ENCODE results near the gene TCEAL8.
"Not testable (repeated sequence)": the region's sequence is repeated elsewhere in the genome, so short reads cannot be mapped to it uniquely, and the experiment has no call there.

The TCEAL8 gene, protein sequence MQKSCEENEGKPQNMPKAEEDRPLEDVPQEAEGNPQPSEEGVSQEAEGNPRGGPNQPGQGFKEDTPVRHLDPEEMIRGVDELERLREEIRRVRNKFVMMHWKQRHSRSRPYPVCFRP

DNA sequence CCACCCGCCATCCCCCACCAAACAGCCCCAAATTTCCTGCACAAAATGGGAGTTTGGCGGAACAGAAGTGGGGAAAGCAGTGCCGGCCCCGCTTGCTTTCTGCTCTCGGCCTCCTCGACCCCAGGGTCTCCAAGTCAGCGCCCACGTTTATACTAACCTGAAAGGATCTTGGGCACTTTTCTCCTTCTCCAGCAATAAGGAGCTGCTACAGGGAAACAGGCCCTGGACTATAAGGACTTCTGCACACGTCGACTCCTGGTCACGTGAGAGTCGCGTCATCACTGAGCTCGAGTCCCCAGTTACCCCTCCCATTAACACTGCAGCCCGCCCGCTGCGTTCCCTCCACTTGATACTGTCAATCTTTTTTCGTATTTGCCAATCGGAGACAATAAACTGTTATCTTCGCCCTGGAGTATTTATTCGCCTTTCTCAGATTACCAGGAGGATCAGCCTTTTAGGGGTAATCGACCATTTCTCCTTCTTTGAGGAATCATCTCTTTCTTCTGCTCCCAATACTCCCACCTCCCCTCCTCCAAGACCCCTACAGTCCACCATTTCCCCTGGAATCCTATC is at the start of gene TCEAL8:
TCEAL8 (minus strand) TSS at position 235 of the 573 bp plus-strand sequence. CDS start 1,176 bp downstream, outside the sequence.
- DNase-seq (ENCODE audit: low spot score) = peak; percentile 67

DNA sequence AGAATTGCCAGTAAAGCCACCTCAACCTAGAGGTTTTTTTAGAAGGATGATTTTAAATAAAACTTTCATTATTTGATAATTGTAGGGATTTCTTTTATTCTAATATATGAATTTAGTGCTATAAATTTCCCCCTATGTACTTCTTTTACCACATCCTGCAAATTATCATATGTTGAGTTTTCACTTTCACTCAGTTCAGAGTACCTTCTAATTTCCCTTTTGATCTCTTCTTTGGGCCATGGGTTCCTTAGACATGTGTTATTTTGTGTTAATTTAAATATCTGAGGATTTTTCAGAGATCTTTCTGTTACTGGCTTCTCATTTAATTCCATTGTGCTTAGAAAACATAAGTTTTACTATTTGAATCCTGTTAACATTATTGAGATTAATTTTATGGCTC is 49.8 kb upstream of the TCEAL8 start:
- no peak for DNase-seq (ENCODE audit: low spot score)

DNA sequence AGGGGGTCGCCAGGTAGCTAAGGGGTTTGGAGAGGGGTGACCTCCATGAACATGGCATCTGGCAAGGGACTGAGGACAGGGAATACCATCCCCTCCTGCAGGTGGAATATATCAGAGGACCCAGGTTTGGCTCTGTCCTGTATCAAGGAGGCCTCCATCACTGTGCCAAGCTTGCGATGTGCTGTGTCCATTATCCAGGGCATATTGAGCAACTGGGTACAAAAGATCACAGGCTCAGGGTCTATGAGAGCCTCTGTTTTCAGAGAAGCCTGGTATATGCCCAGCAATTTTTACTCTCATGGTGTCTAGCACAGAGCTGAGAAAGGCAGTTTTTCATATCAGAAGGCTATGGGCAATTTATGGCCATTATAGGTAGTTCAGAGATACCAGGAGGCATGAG is 38.2 kb upstream of the TCEAL8 start:
- DNase-seq (ENCODE audit: low spot score) = no peak

DNA sequence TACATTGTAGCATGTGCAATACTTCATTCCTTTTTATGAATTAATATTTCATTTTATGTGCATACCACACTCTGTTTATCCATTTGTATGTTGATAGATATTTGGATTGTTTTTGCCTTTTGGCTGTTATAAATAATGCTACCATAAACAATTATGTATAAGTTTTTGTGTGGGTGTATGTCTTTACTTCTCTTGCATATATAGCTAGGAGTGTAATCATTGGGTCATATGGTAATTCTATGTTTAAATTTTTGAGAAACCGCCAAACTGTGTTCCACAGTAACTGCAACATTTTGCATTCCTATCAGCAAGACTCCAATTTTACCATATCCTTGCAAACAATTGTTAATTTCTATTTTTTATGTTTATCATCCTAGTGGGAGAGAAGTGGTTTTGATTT is 24.7 kb upstream of the TCEAL8 start:
- no peak for DNase-seq (ENCODE audit: low spot score)

DNA sequence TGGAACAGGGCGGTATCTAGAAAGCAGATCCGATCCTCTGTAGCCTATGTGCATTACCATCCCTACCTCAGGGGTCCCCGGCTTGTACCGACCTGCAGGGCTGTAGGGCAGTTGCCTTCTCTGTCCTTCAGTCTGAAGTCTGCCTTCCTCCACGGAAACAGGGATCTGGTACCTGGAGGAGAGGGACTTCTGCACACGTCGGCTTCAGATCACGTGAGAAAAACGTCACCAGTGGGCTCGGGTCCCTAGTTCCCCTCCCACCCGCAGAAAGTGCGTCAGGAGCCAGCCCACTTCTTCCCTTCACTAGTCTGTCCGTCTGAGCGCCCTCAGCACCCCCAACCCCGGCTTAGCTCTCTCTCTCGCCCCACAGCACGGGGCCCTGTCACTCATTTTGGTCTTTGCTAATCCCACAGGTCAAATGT is 21.6 kb upstream of the TCEAL8 start, which contains the start of gene TCEAL5:
TCEAL5 (minus strand) TSS at position 170 of the 422 bp plus-strand sequence. CDS start 2,187 bp downstream, outside the sequence.
- DNase-seq (ENCODE audit: low spot score) = no peak

DNA sequence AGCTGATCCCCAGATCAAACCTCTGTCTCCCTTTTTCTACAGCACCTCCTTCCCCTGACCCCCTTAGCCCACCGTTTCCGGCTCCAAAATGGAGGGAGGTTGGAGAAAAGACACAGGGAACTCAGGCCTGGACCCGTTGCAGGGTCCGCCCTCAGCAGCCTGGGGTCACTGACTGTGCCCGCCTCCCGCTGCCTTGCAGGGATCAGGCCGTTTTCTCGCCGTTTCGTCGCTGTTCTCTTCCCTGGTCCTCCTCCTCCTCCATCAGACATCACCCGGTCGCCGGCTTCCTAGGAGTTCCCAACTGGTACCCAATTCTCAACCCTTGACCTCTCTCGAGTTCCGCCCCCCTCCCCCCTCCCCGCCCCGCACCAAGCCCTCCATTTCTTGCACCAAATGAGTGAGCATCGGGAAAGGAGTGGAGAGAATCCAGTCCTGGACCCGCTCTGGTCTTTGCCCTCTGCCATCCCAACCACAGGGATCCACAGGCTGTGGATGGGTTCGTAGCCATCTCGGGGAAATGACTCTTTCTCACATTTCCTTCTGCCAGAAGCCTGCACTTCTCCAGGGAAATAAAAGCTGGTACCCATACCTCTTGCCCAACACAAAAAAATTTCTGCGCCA is 21.1 kb upstream of the TCEAL8 start:
- no peak for DNase-seq (ENCODE audit: low spot score)

DNA sequence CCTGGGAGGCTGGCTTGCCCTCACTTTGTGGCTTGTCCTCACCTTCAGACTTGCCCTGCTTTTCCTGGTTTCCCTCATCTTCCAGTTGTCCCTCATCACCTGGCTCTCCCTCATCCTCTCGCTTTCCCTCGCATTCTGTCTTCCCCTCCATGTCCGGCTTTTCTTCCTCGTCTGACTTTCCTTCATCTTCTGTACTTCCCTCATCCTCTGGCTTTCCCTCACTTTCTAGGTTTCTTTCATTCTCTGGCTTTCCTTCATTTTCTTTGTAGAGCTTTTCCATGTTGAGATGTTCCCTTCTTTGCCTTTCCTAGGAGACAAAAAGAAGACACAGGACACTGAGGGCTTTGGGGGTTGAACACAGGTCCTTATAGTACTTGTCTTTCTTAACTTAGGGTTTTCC is 19.3 kb upstream of the TCEAL8 start:
- DNase-seq (ENCODE audit: low spot score) = no peak

DNA sequence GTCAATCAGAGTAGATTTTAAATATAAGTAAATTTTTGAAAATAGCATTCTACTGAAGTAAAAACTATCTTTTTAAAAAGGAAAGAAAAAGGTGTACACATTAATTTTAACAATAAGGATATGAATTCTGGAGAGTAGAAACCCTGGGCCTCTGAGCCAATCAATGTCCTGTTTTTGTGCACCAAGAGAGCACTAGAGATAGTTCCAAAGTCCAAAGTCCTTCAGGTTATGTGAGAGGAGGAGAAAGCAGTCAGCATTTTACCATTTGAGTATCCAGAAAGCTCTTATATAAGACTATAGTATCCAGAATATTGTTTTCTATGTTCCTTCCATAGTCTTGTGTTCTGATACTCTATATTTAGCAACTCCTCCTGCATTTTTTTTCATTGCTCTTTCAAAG is 3.3 kb upstream of the TCEAL8 start:
- DNase-seq (ENCODE audit: low spot score) = no peak

DNA sequence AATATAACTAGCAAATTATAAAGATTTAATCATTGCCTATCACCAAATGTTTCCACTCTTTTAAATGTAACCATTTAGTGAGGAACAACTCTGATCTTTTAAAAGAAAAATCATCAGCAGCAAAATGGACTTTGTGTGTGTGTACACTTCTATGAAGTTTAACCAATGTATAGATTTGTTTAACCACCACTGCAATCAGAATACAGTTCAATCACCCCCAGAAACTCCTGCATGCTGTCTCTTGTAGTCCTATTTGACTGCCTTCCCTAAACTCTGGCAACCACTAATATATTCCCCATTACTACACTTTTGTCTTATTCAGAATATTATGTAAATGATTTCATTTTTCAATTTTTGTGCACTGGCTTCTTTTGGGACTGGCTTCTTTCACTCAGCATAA is 1.7 kb upstream of the TCEAL8 start:
- no peak for DNase-seq (ENCODE audit: low spot score)

DNA sequence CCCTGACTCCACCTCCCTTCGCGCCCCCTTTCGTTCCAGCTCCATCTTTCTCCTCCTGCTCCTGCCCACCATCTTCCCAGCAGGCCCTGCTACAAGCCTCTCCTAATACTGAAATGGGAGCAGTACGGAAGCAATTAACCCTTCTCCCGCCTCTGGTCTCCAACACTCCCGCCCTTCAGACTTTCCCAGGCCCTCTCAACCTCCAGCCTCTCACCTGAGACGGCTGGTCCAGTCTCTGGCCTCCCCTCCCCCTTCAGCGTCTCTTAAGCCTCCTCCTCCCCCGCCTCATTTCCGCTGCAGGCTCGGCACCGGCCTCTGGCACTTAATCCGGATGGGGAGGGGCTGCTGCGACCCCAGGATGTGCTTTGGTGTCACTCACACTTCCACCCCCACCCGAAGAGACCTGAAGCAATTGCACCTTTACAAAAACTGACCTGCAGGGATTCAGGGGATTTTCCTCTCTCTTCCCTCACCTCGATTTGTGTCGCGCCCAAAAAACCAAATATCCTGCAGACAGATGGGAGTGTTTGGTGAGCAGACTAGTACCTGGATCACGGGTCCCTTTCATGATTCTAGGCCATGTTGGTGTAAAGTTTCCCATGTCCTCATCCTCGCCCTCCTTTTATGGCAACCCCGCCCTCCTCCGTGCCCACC is 657 bp downstream of the TCEAL8 start:
- peak; percentile 27 for DNase-seq (ENCODE audit: low spot score)

DNA sequence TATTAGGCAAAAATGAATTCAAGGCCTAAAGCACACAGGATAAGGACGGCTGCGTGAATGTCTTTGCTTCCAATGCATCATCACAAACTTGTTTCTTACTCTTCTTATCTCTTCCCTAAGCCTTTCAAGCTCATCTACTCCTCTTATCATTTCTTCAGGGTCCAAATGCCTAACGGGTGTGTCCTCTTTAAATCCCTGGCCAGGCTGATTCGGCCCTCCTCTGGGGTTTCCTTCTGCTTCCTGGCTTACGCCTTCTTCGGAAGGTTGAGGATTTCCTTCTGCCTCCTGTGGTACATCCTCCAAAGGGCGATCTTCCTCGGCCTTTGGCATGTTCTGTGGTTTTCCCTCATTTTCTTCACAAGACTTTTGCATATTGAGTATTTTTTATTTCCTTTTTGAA is 1.3 kb downstream of the TCEAL8 start:
- DNase-seq (ENCODE audit: low spot score) = no peak

DNA sequence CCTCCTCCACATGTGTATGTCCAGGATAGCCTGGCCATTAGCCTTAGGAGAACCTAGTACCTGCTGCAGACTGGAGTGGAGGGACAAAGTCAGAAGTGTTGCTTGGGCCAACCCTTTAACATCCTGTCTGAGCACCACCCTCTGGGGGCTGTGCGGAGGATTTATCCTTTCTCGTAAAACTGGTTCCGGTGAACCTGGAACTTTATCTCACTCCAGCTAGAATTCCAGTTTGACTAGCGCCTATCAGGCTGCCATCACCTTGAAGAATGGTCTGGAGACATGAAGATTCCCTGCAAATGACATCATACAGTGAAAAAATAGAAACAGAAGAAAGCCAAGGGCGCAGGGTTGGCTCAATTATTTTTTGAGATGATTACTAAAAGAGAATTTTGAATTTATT is 4.0 kb downstream of the TCEAL8 start:
- DNase-seq (ENCODE audit: low spot score) = no peak

DNA sequence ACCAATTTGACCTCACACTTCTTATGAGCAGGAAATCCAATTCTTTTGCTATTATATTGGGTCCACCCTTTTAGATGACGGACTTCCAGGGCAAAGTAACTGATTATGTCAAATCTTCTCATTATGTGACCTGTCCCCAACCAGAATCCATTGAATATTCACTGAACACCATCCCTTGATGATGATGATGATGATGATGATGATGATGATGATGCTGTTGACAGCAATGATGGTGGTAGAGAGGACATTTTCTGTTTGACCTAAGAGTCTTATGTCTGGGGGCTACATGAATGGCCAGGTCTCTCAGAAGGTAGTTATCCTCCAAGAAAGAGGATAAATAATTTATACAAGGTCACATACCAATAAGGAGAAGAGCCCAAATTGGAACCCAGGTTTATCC is 5.2 kb downstream of the TCEAL8 start:
- no peak for DNase-seq (ENCODE audit: low spot score)

DNA sequence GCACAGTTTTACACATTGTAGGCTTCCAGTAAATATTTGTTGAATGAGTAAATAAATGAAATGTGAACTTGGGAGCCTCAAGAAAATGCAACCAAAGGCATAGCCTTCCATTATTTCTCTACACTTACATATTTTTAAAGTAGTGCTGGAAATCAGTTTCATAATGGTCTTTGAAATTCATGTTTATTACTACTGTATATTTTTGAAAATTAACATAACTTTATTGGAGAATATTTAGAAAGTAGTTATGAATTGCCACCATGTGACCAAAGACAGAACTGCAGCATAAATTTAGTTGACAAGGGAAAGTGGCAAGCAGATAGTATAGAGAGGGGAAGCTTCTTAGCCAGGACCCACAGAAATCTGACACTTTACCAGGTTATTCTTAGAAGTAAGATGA is 6.4 kb downstream of the TCEAL8 start:
- peak; percentile 19 for DNase-seq (ENCODE audit: low spot score)

DNA sequence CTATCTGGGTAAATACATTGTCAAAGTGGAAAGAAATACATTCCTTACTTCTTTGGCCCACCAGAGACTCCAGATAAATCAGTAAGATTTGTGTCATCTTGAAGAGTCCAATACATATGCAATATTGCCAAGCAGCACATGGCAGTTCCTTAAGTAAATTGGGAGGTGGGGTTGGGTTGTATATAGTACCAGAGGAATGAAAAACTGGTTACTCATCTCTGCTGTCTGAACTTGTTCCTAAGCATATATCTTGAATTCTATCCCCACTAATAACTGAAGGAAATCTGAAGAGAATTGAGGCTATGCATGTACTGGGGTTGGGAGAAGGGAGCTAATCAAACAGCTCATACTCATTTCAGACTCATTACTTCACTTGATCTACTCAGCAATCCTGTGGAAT is 14.8 kb downstream of the TCEAL8 start:
- DNase-seq (ENCODE audit: low spot score) = no peak

DNA sequence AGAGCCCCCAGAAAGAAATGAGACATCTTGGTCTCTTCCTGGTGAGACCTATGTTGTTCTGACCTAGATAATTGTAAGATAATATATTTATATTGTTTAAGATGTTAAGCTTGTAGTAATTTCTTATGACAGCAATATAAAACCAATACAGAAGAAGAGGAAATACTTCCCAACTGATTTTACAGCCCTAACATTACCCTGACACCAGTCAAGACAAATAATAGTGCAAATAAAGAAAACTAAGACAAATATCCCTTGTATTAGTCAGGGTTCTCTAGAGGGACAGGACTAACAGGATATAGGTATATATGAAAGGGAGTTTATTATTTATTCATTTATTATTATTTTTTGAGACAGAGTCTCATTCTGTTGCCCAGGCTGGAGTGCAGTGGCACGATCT is 18.7 kb downstream of the TCEAL8 start:
- DNase-seq (ENCODE audit: low spot score) = no peak

DNA sequence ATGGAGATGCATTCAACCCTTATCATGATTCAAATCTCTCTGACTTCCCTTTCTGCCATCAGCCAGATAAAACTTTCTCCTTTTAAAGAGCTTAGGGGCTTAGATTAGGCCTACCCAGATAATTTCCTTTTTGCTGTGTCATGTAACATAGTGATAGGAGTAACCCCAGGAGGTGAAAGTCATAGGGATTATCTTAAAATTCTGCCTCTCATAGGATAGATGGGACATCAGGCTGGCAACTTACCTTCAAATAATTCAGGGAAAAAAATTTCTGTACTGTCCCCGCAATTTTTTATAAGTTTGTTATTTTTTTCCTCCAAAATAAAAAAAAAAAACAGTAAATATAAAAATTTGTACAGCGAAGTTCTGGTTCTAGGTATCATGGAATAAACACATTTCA is 19.3 kb downstream of the TCEAL8 start:
- not testable (repeated sequence) for DNase-seq (ENCODE audit: low spot score)

DNA sequence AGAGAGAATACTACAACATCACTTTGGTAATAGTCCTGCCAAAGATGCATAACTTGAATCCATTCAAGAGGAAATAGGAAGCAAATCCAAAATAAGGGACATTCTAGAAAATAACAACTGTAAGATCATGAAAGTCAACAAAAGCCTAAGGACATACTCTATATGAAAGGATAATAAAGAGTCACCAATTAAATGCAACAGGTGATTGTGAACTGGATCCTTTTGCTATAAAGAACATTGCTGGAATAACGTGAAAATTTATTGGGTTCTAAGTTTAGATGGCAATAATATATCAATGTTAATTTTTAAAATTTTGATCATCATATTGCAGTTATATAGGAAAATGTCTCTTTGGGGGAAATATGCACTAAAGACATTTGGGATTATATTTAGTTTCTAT is 20.1 kb downstream of the TCEAL8 start:
- DNase-seq (ENCODE audit: low spot score) = no peak

DNA sequence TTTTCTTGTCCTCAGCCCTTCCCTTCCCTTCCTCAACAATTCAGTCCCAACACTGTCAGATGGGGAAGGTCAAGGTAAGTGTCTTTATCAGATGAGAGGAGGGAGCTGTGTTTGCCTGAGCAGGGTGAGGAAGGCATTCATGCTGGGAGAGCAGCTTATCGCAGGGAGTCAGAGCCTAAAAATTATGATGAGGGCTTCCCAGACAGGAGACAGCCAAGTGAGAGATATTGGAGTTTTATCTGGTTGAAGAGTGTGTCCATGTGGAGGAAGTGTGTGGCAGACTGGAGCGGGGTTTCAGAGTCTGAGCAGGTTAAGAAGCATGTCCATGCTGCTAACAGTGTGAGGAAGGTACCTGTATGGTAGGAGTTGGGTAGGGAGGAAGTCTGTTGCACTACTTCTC is 21.7 kb downstream of the TCEAL8 start:
- no peak for DNase-seq (ENCODE audit: low spot score)

DNA sequence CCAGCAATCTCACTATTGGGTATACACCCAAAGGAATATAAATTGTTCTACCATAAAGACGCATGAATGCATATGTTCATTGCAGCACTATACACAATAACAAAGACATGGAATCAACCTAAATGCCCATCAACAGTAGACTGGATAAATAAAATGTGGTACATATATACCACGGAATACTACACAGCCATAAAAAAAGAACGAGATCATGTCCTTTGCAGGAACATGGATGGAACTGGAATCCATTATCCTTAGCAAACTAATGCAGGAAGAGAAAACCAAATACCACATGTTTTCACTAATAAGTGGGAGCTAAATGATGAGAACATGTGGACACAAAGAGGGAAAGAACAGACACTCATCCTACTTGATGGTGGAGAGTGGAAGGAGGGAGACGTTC is 29.0 kb downstream of the TCEAL8 start:
- DNase-seq (ENCODE audit: low spot score) = not testable (repeated sequence)

DNA sequence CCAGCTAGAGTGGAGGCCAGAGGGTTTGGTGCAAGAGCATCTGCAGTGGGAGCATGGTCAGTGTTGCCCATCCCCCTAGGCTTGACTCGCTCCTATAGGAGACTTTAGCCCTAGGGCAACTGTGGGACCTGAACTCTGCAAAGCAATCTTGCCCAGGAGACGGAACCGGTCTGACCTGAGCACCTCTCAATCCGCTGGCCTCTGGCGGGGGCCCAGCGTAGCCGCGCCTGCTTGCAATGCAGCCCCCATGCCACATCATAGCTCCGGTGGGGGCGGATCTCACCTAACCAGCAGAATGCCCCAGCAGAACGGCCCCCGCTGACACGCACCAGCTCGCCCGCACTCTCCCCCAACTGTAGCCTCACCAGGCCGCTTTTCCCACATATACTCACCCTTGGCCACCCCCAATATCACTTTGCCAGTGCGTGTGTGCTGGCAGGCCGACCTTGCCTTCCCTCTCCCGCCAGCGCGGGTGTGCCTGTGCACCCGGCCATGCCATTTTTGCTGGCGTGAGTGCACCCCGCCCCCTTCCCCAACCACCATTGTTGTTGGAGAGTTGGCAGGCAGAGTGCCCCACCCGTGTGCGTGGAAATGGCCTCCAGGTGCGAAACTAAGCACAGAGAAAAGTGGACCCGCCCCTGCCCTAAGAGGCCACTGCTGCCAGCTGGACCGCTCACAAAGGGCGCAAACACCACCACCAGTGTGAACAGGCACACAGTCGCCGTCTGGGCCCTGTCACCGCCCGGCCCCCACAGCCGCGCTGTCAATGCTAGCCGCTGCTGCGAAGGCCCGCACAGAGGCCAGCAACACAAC is 34.2 kb downstream of the TCEAL8 start:
- no peak for DNase-seq (ENCODE audit: low spot score)

DNA sequence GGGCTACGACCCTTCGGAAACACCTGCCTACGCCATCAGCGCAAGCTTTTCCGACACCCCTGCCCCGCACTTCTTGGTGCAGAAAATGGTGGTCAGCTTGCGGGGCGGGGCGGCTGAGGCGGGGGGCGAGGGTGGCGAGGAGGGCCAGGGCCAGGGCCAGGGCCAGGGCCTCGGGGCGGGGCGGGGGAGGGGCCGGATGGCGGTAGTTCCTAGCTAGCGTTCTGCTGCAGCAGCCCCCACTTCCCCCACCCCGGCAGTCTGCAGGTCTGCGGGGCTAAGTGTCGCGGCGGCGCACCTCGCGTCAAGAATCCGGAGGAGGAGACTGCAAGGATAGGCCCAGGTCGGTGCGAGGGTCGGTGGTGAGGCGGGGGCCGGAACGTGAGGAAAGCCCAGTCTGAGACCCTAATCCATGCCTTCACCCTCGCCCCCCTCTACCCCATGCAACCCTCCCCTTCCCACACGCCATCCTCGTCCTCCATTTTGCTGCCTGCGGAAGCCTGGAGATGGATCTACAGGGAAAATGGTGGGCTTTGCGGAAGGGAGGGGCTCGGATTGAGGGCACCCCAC is 39.4 kb downstream of the TCEAL8 start:
- no peak for DNase-seq (ENCODE audit: low spot score)
